Measurements from ENCODE around the gene GTF3C5.

GTF3C5 gene

GRCh38 chr9:133048595-133048994 is 17.8 kb downstream of the GTF3C5 start:
- H4K8ac ChIP-seq (ENCODE audit: low read depth, low read length): no peak overlapping the region
- no peaks in the 10 kb centered on the region for H3K9me3 ChIP-seq (replicated peaks in 1 of 2; ENCODE audit: control insufficient read depth in 2 of 2, insufficient read depth in 1 of 2, low read depth in 1 of 2, low read length in 2 of 2)
- H2AK5ac ChIP-seq (ENCODE audit: low read depth, low read length): no peak overlapping the region
- WGBS, 2 donors (ENCODE audit: extremely low coverage in 2 of 2, insufficient read length in 2 of 2, insufficient replicate concordance in 1 of 2): no CpG with 5 or more reads among the region's 5 CpGs
- no peak for DNase-seq (ENCODE audit: low spot score)
- no peak overlapping the region for H3K4ac ChIP-seq (ENCODE audit: low read length)
- no peak overlapping the region for H2BK12ac ChIP-seq (ENCODE audit: low read length)
- H3K4me3 ChIP-seq (ENCODE audit: low read length in 2 of 2): no peak overlapping the region
- no peaks in the 10 kb centered on the region for H3K27me3 ChIP-seq (ENCODE audit: control insufficient read depth in 3 of 3, insufficient read depth in 3 of 3, low read depth in 1 of 3, low read length in 3 of 3)
- no peak overlapping the region for H4K91ac ChIP-seq (ENCODE audit: low read depth, low read length, poor library complexity)
- no peak overlapping the region for H3K18ac ChIP-seq (ENCODE audit: low read length)
- H3K14ac ChIP-seq (ENCODE audit: low read length): no peak overlapping the region
- no peak overlapping the region for H3K27ac ChIP-seq (replicated peaks; ENCODE audit: low read length)
- H3K4me1 ChIP-seq (ENCODE audit: control insufficient read depth in 2 of 2, insufficient read depth in 1 of 2, low read depth in 1 of 2, low read length in 2 of 2): no peaks in the 10 kb centered on the region
- no peak overlapping the region for H2BK5ac ChIP-seq (ENCODE audit: low read length)
- H3K23ac ChIP-seq (ENCODE audit: low read depth, low read length, poor library complexity): peak overlapping the region; percentile 40
- peaks cover 65 to 97% of the 10 kb centered on the region in 2 donors for H3K36me3 ChIP-seq (replicated peaks in 1 of 2; ENCODE audit: control insufficient read depth in 2 of 2, insufficient read depth in 2 of 2, low read length in 2 of 2)
- no peak overlapping the region for H2AFZ ChIP-seq (ENCODE audit: low read length)
- H2BK120ac ChIP-seq (ENCODE audit: low read depth, low read length): no peak overlapping the region
- peak overlapping the region; percentile 30 for H3K9ac ChIP-seq (ENCODE audit: low read depth, low read length, poor library complexity)
- peaks cover 6% of the 10 kb centered on the region for H3K79me1 ChIP-seq (ENCODE audit: low read depth, low read length)
- no peak overlapping the region for H3K4me2 ChIP-seq (ENCODE audit: insufficient read depth, low read length, poor library complexity, severe bottlenecking)
- H2BK15ac ChIP-seq (ENCODE audit: low read length): no peak overlapping the region

GRCh38 chr9:133049043-133049442 is 18.2 kb downstream of the GTF3C5 start:
- no peak overlapping the region for H3K14ac ChIP-seq (ENCODE audit: low read length)
- no peak overlapping the region for H3K27ac ChIP-seq (replicated peaks; ENCODE audit: low read length)
- no peak overlapping the region for H2AFZ ChIP-seq (ENCODE audit: low read length)
- no peak overlapping the region for H2BK15ac ChIP-seq (ENCODE audit: low read length)
- no peak overlapping the region for H2BK12ac ChIP-seq (ENCODE audit: low read length)
- peaks cover 5% of the 10 kb centered on the region for H3K79me1 ChIP-seq (ENCODE audit: low read depth, low read length)
- H2BK120ac ChIP-seq (ENCODE audit: low read depth, low read length): no peak overlapping the region
- H2BK5ac ChIP-seq (ENCODE audit: low read length): no peak overlapping the region
- no CpG with 5 or more reads among the region's 13 CpGs for WGBS, 2 donors (ENCODE audit: extremely low coverage in 2 of 2, insufficient read length in 2 of 2, insufficient replicate concordance in 1 of 2)
- peak overlapping the region; percentile 30 for H3K9ac ChIP-seq (ENCODE audit: low read depth, low read length, poor library complexity)
- no peak overlapping the region for H3K4ac ChIP-seq (ENCODE audit: low read length)
- H3K9me3 ChIP-seq (replicated peaks in 1 of 2; ENCODE audit: control insufficient read depth in 2 of 2, insufficient read depth in 1 of 2, low read depth in 1 of 2, low read length in 2 of 2): no peaks in the 10 kb centered on the region
- no peak overlapping the region for H3K4me3 ChIP-seq (ENCODE audit: low read length in 2 of 2)
- no peak overlapping the region for H2AK5ac ChIP-seq (ENCODE audit: low read depth, low read length)
- no peak overlapping the region for H3K23ac ChIP-seq (ENCODE audit: low read depth, low read length, poor library complexity)
- no peak overlapping the region for H4K91ac ChIP-seq (ENCODE audit: low read depth, low read length, poor library complexity)
- peaks cover 64 to 97% of the 10 kb centered on the region in 2 donors for H3K36me3 ChIP-seq (replicated peaks in 1 of 2; ENCODE audit: control insufficient read depth in 2 of 2, insufficient read depth in 2 of 2, low read length in 2 of 2)
- no peak overlapping the region for H3K18ac ChIP-seq (ENCODE audit: low read length)
- no peaks in the 10 kb centered on the region for H3K27me3 ChIP-seq (ENCODE audit: control insufficient read depth in 3 of 3, insufficient read depth in 3 of 3, low read depth in 1 of 3, low read length in 3 of 3)
- no peaks in the 10 kb centered on the region for H3K4me1 ChIP-seq (ENCODE audit: control insufficient read depth in 2 of 2, insufficient read depth in 1 of 2, low read depth in 1 of 2, low read length in 2 of 2)
- H4K8ac ChIP-seq (ENCODE audit: low read depth, low read length): no peak overlapping the region
- DNase-seq (ENCODE audit: low spot score): no peak
- H3K4me2 ChIP-seq (ENCODE audit: insufficient read depth, low read length, poor library complexity, severe bottlenecking): no peak overlapping the region

- H3K27me3 ChIP-seq (ENCODE audit: control insufficient read depth in 3 of 3, insufficient read depth in 3 of 3, low read depth in 1 of 3, low read length in 3 of 3): no peaks in the 10 kb centered on the region
- H3K79me1 ChIP-seq (ENCODE audit: low read depth, low read length): peaks cover 7% of the 10 kb centered on the region
- H3K14ac ChIP-seq (ENCODE audit: low read length): no peak overlapping the region
- no peak overlapping the region for H3K23ac ChIP-seq (ENCODE audit: low read depth, low read length, poor library complexity)
- no peak overlapping the region for H2AFZ ChIP-seq (ENCODE audit: low read length)
- no peak overlapping the region for H2BK15ac ChIP-seq (ENCODE audit: low read length)
- H4K8ac ChIP-seq (ENCODE audit: low read depth, low read length): no peak overlapping the region
- no peak overlapping the region for H4K91ac ChIP-seq (ENCODE audit: low read depth, low read length, poor library complexity)
- H3K36me3 ChIP-seq (replicated peaks in 1 of 2; ENCODE audit: control insufficient read depth in 2 of 2, insufficient read depth in 2 of 2, low read length in 2 of 2): peaks cover 65 to 97% of the 10 kb centered on the region in 2 donors
- H2BK12ac ChIP-seq (ENCODE audit: low read length): no peak overlapping the region
- H2AK5ac ChIP-seq (ENCODE audit: low read depth, low read length): no peak overlapping the region
- no peak overlapping the region for H3K18ac ChIP-seq (ENCODE audit: low read length)
- no peak overlapping the region for H3K4me2 ChIP-seq (ENCODE audit: insufficient read depth, low read length, poor library complexity, severe bottlenecking)
- no peak overlapping the region for H3K4ac ChIP-seq (ENCODE audit: low read length)
- no CpG with 5 or more reads among the region's 6 CpGs for WGBS, 2 donors (ENCODE audit: extremely low coverage in 2 of 2, insufficient read length in 2 of 2, insufficient replicate concordance in 1 of 2)
- no peaks in the 10 kb centered on the region for H3K4me1 ChIP-seq (ENCODE audit: control insufficient read depth in 2 of 2, insufficient read depth in 1 of 2, low read depth in 1 of 2, low read length in 2 of 2)
- H2BK120ac ChIP-seq (ENCODE audit: low read depth, low read length): no peak overlapping the region
- H3K27ac ChIP-seq (replicated peaks; ENCODE audit: low read length): no peak overlapping the region
- no peak for DNase-seq (ENCODE audit: low spot score)
- H3K9ac ChIP-seq (ENCODE audit: low read depth, low read length, poor library complexity): no peak overlapping the region
- no peak overlapping the region for H3K4me3 ChIP-seq (ENCODE audit: low read length in 2 of 2)
- no peaks in the 10 kb centered on the region for H3K9me3 ChIP-seq (replicated peaks in 1 of 2; ENCODE audit: control insufficient read depth in 2 of 2, insufficient read depth in 1 of 2, low read depth in 1 of 2, low read length in 2 of 2)
- H2BK5ac ChIP-seq (ENCODE audit: low read length): no peak overlapping the region
Measured at GRCh38 chr9:133050142-133050541, 19.3 kb downstream of the GTF3C5 start.

GRCh38 chr9:133050781-133051180 is 20.0 kb downstream of the GTF3C5 start:
- H3K79me1 ChIP-seq (ENCODE audit: low read depth, low read length): peaks cover 7% of the 10 kb centered on the region
- peak overlapping the region; percentile 23 for H4K8ac ChIP-seq (ENCODE audit: low read depth, low read length)
- no peak overlapping the region for H3K4me3 ChIP-seq (ENCODE audit: low read length in 2 of 2)
- H4K91ac ChIP-seq (ENCODE audit: low read depth, low read length, poor library complexity): no peak overlapping the region
- H2BK120ac ChIP-seq (ENCODE audit: low read depth, low read length): peak overlapping the region; percentile 68
- H3K18ac ChIP-seq (ENCODE audit: low read length): no peak overlapping the region
- H2BK12ac ChIP-seq (ENCODE audit: low read length): no peak overlapping the region
- H3K23ac ChIP-seq (ENCODE audit: low read depth, low read length, poor library complexity): no peak overlapping the region
- DNase-seq (ENCODE audit: low spot score): no peak
- no peak overlapping the region for H2AK5ac ChIP-seq (ENCODE audit: low read depth, low read length)
- no peak overlapping the region for H2BK5ac ChIP-seq (ENCODE audit: low read length)
- H3K4me1 ChIP-seq (ENCODE audit: control insufficient read depth in 2 of 2, insufficient read depth in 1 of 2, low read depth in 1 of 2, low read length in 2 of 2): no peaks in the 10 kb centered on the region
- H3K27ac ChIP-seq (replicated peaks; ENCODE audit: low read length): no peak overlapping the region
- H3K27me3 ChIP-seq (ENCODE audit: control insufficient read depth in 3 of 3, insufficient read depth in 3 of 3, low read depth in 1 of 3, low read length in 3 of 3): no peaks in the 10 kb centered on the region
- H3K9me3 ChIP-seq (replicated peaks in 1 of 2; ENCODE audit: control insufficient read depth in 2 of 2, insufficient read depth in 1 of 2, low read depth in 1 of 2, low read length in 2 of 2): no peaks in the 10 kb centered on the region
- no CpG with 5 or more reads among the region's 10 CpGs for WGBS, 2 donors (ENCODE audit: extremely low coverage in 2 of 2, insufficient read length in 2 of 2, insufficient replicate concordance in 1 of 2)
- H2BK15ac ChIP-seq (ENCODE audit: low read length): no peak overlapping the region
- no peak overlapping the region for H3K14ac ChIP-seq (ENCODE audit: low read length)
- no peak overlapping the region for H3K9ac ChIP-seq (ENCODE audit: low read depth, low read length, poor library complexity)
- H2AFZ ChIP-seq (ENCODE audit: low read length): no peak overlapping the region
- H3K4me2 ChIP-seq (ENCODE audit: insufficient read depth, low read length, poor library complexity, severe bottlenecking): no peak overlapping the region
- peaks cover 64 to 97% of the 10 kb centered on the region in 2 donors for H3K36me3 ChIP-seq (replicated peaks in 1 of 2; ENCODE audit: control insufficient read depth in 2 of 2, insufficient read depth in 2 of 2, low read length in 2 of 2)
- H3K4ac ChIP-seq (ENCODE audit: low read length): no peak overlapping the region

Measured in neuronal stem cell (in vitro differentiated cells).